Epithelial cell of alveolus of lung (primary cell): ENCODE data around the gene SARM1. TPM values are rescaled to one million over a fixed set of nuclear protein-coding genes. Genes with fewer than 3 reads are reported as not detected.

Experiments
- total RNA-seq: library from RNA; depleted of rRNA; stranded (reverse); fragments of >200 nt; gene quantifications from 2 replicates; pipeline ENCODE4 v1.2.1, GENCODE V29; 2015

The SARM1 gene
- total RNA-seq: 7.8 and 10.0 TPM in 2 replicates

DNA sequence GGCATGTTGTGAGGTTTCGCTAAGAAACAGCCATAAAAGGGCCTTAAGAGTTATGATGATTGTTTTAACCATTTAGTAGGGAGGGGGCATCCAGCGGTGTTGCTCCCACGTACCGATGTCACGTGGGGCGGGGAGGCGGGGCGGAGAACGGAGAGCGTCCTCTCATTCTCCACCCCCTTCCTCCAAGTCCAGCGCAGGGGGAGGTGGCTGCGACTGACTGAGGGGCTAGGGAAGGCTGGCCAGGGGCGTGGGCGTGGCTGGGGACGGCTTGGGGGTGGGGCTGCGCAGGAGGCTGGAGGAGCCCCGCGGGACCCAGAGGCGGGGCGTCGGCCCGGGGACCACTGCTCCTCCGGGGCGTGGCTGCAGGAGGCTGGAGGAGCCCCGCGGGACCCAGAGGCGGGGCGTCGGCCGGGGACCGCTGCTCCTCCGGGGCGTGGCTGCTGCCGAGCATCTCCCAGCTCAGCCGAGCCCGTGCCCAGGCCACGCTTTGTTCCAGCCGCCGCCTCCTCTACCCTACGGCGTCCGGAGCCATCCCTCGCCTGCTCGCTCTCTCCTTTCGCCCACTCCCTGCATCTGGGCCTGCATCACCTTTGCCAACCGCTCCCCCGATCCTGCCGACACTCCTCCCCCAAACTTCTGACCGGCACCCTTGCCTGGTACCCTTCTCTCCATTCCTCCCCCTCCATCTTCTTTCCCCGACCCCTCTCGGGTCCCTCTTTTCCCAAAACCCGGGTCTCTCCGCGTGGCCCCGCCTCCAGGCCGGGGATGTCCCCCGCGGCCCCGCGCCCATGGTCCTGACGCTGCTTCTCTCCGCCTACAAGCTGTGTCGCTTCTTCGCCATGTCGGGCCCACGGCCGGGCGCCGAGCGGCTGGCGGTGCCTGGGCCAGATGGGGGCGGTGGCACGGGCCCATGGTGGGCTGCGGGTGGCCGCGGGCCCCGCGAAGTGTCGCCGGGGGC, at the start of gene SARM1:
Gene SARM1, plus strand, starts transcription at position 450 of the 958 bp plus-strand sequence. Its CDS starts 339 bp downstream, at position 789.

DNA sequence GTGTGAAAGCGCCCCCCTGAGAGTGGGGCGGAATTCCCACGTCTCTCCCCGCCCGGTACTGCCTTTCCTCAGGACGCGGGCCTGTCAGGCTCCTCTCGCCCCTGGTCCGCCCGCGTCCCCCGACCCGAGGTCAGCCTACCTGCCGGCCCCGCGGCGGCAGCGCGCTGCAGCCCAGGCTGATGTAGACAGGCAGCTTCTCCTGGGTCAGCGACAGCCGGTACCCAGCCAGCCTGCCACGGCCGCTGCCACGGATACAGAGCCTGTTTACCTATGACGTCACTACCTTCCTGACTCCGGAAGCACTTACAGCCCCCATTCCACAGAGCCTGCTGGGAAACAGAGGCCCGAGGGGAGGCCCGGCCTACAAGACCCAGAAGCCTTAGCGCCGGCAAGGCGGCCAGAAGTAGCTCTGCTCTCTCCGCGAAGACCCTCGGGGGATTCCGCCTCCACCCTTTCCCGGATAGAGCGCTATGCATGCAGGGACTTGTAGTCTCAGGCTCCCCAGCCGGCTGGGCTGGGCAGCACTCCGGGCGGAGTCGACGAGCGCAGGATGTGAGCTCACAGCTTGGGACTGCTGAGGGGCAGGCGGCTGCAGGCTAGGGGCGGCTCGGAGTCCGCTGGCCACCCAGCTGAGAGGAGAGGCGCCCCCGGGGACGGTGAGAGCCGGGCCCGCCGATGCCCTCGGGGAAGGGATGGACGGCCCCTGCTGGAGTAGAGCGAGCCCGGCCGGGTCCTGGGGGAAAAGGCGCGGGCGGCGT, 36.1 kb upstream of the SARM1 start, which contains the start of the genes IFT20 and TNFAIP1:
Gene IFT20, minus strand, starts transcription at position 272 of the 758 bp plus-strand sequence. CDS start 3,487 bp downstream, outside the sequence.
Gene TNFAIP1, plus strand, starts transcription at position 561 of the 758 bp plus-strand sequence. CDS start 3,761 bp downstream, outside the sequence.

GRCh38 chr17:28357061-28357900, 14.2 kb upstream of the SARM1 start, which contains the start of gene POLDIP2:
POLDIP2 (minus strand) TSS chr17:28357527; CDS start chr17:28357448, 79 bp downstream.

GRCh38 chr17:28364665-28365363, 6.7 kb upstream of the SARM1 start, which contains the start of gene SEBOX:
SEBOX (minus strand) TSS chr17:28365199; CDS start chr17:28365151, 48 bp downstream.

DNA sequence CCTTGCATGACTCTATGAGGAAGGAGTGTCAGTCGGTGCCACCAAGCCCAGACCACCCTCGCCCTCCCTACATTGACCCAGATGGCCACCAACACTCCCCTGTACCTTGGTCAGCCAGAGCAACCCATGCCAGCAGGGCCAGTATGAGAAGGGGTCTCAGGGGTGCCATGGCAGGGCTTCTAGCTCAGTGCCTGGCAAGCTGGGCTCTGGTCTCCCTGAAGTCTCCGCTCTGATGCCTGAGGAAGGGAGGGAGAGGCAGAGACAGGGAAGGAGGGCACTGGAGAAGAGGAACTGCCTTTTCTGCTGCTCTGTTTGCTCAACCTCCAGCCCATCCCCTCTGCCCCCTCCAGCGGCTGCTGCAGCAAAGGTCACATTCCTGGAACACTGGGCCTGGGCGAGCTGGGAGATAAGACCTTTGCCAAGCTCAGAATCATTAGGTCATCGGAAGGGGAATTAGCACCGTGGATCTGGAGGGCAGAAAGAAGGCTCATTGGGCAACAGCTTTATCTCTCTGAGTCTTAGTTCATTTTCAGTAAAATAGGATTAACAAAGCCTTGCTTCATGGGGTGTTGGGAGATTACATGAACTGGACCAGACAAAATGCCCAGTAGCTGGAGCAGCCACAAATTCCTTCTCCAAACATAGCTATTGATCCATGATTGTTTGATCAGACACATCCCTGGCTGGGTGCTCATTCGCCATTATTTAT, 1.3 kb upstream of the SARM1 start, which contains the start of gene VTN:
Gene VTN, minus strand, starts transcription at position 273 of the 709 bp plus-strand sequence. Its CDS starts 104 bp downstream, at position 169.

GRCh38 chr17:28405632-28406472, 34.4 kb downstream of the SARM1 start, which contains the start of gene SLC46A1:
SLC46A1 (minus strand) TSS chr17:28406212; CDS start chr17:28406114, 98 bp downstream.

Other genes starting within 250 kb of the SARM1 start
- 25.1 and 48.7 TPM in 2 replicates for gene TMEM97, start 52.5 kb upstream of the SARM1 start, total RNA-seq
- 43.1 and 55.2 TPM in 2 replicates for gene IFT20, start 36.2 kb upstream of the SARM1 start, total RNA-seq
- 21.0 and 33.7 TPM in 2 replicates for gene TNFAIP1, start 35.9 kb upstream of the SARM1 start, total RNA-seq
- 79.9 and 105 TPM in 2 replicates for gene POLDIP2, start 14.2 kb upstream of the SARM1 start, total RNA-seq
- gene SEBOX, start 6.5 kb upstream of the SARM1 start, total RNA-seq: not detected in 2 replicates
- 0.16 and 1.4 TPM in 2 replicates for gene VTN, start 1.4 kb upstream of the SARM1 start, total RNA-seq
- 2.3 and 4.9 TPM in 2 replicates for gene SLC46A1, start 34.5 kb downstream of the SARM1 start, total RNA-seq
- gene SLC13A2, start 102.0 kb downstream of the SARM1 start, total RNA-seq: not detected in 2 replicates
- not detected in 2 replicates for gene FOXN1, start 134.7 kb downstream of the SARM1 start, total RNA-seq
- gene UNC119, start 180.9 kb downstream of the SARM1 start, total RNA-seq: 24.0 and 48.5 TPM in 2 replicates
- 68.5 and 114 TPM in 2 replicates for gene PIGS, start 199.8 kb downstream of the SARM1 start, total RNA-seq
- 130 and 212 TPM in 2 replicates for gene ALDOC, start 205.2 kb downstream of the SARM1 start, total RNA-seq
- 19.0 and 26.4 TPM in 2 replicates for gene SPAG5, start 227.3 kb downstream of the SARM1 start, total RNA-seq
- gene RSKR, start 242.5 kb downstream of the SARM1 start, total RNA-seq: 0.91 and 3.7 TPM in 2 replicates